Stimulated activated CD8-positive, alpha-beta memory T cell treated with anti-CD3 and anti-CD28 coated beads, Interleukin-4, amount 100 ng/mL, for 1 hour (primary cell): ENCODE data around the gene NRROS.
"Not testable (repeated sequence)": the region's sequence is repeated elsewhere in the genome, so short reads cannot be mapped to it uniquely, and the experiment has no call there.

Source experiments
- DNase-seq, 2 donors: peaks; one replicate each; pipeline ENCODE4 v3.0.0-alpha.2; 2020; ENCODE audit warnings: low read depth in 2 of 2, low spot score in 1 of 2

The NRROS gene

GRCh38 chr3:196639483-196640296, at the start of gene NRROS:
TSS of gene NRROS (plus strand) at chr3:196639694. CDS start at chr3:196654540, 14,846 bp downstream.
- DNase-seq = peak; percentile 38 to 45

- DNase-seq = no peak
These were observed 49.2 kb upstream of the NRROS start for GRCh38 chr3:196590279-196590678.

GRCh38 chr3:196596355-196596754, 43.1 kb upstream of the NRROS start:
- no peak for DNase-seq

GRCh38 chr3:196597971-196598733, 41.3 kb upstream of the NRROS start:
- DNase-seq = not testable (repeated sequence)

- DNase-seq = no peak
These were observed 39.8 kb upstream of the NRROS start for GRCh38 chr3:196599734-196600128.

- no peak for DNase-seq
These were observed 39.1 kb upstream of the NRROS start for GRCh38 chr3:196600359-196600758.

- DNase-seq = no peak
These were observed 36.8 kb upstream of the NRROS start for GRCh38 chr3:196602673-196603072.

- DNase-seq = no peak
These were observed 35.8 kb upstream of the NRROS start for GRCh38 chr3:196603683-196604082.

- DNase-seq = peak in 1 of 2 donors; percentile 21
These were observed 34.9 kb upstream of the NRROS start for GRCh38 chr3:196604548-196604947.

- DNase-seq = no peak
These were observed 30.8 kb upstream of the NRROS start for GRCh38 chr3:196608693-196609092.

GRCh38 chr3:196609343-196609775, 30.1 kb upstream of the NRROS start:
- DNase-seq = peak; percentile 94 to 96

GRCh38 chr3:196609805-196610515, 29.5 kb upstream of the NRROS start:
- DNase-seq = no peak

GRCh38 chr3:196611761-196612483, 27.6 kb upstream of the NRROS start:
- DNase-seq = no peak

GRCh38 chr3:196615234-196615633, 24.3 kb upstream of the NRROS start:
- DNase-seq = not testable (repeated sequence)

GRCh38 chr3:196617256-196617655, 22.2 kb upstream of the NRROS start:
- no peak for DNase-seq

GRCh38 chr3:196619223-196619622, 20.3 kb upstream of the NRROS start:
- DNase-seq = no peak

- DNase-seq = not testable (repeated sequence)
These were observed 19.9 kb upstream of the NRROS start for GRCh38 chr3:196619627-196620026.

- no peak for DNase-seq
These were observed 19.3 kb upstream of the NRROS start for GRCh38 chr3:196620161-196620604.

- no peak for DNase-seq
These were observed 18.8 kb upstream of the NRROS start for GRCh38 chr3:196620684-196621083.

GRCh38 chr3:196621611-196622010, 17.9 kb upstream of the NRROS start:
- no peak for DNase-seq
